GM23248 (cell line): ENCODE measurements around the gene KCNMB3.

Experiments used
- EZH2 ChIP-seq: fragments of 200-600 bp; sonication (generic); IDR thresholded peaks from 2 replicates; pipeline ENCODE4 v1.6.1; 2018; ENCODE audit warnings: antibody characterized with exemption, mild to moderate bottlenecking; ENCODE audit not compliant: insufficient read depth, poor library complexity, severe bottlenecking
- EZH2phosphoT487 ChIP-seq: fragments of 200-600 bp; sonication (generic); IDR thresholded peaks from 2 replicates; pipeline ENCODE4 v1.6.1; 2018; ENCODE audit warnings: antibody characterized with exemption, moderate library complexity, mild to moderate bottlenecking, low read depth; ENCODE audit not compliant: insufficient read depth

DNA sequence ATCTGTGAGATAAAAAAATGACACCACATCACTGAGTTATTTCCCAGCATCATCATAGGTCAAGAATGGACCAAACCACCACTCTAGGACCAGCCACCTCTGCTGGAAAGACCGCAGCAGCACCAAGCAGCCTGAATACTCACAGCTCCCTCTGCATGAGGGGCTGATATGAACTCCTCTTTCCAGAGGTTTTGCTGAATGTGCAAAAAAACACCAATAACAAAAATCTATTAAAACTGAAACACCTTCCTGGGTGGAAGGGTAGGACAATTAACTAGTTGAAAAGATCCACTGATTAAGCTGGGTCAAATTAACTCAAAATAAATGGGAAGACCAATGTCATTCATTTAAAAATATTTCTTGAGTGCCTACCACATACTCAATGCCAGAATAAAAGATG is 28.9 kb upstream of the KCNMB3 start:
- TF ChIP-seq EZH2 (no peak), EZH2phosphoT487 (no peak)
